Measurements from ENCODE around the gene PPIF.

PPIF gene

DNA sequence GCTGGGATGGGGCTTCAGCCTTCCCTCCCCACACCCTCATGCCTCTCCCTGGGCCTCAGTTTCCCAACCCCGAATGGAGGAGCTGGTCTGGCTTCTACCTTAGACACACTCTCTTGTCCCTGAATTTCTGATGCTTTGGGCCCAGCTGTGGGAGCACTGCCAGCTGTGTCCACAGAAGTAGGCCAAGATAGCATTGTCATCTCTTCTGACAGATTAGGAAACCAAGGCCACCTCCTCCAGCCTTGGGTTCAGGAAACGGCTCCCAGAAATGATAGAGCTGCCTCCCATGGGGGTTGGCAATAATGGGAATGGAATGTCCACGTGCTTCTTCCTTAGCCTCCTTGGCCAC is 1.3 kb downstream of the PPIF start:
- no peaks in the 10 kb centered on the region for H3K9me3 Mint-ChIP-seq
- no peak for ATAC-seq

GRCh38 chr10:79349072-79349491 is 1.8 kb downstream of the PPIF start:
- no peak for ATAC-seq
- peaks cover 73% of the 10 kb centered on the region for H3K4me1 Mint-ChIP-seq

More for the DNA sequence above, 1.3 kb downstream of the PPIF start:
- H3K27me3 Mint-ChIP-seq: no peaks in the 10 kb centered on the region
- H3K27ac Mint-ChIP-seq: peak overlapping the region; percentile 97
- no peak for DNase-seq
- H3K4me1 Mint-ChIP-seq: peaks cover 71% of the 10 kb centered on the region
- H3K4me3 Mint-ChIP-seq: peak overlapping the region; percentile 92 to 94

GRCh38 chr10:79349766-79350406 is 2.6 kb downstream of the PPIF start:
- peak overlapping the region; percentile 92 to 94 for H3K4me3 Mint-ChIP-seq
- no peaks in the 10 kb centered on the region for H3K9me3 Mint-ChIP-seq
- H3K27me3 Mint-ChIP-seq: no peaks in the 10 kb centered on the region
- DNase-seq (no peak), ATAC-seq (no peak)
- H3K27ac Mint-ChIP-seq: peak overlapping the region in 1 of 2 donors; percentile 97
- H3K4me1 Mint-ChIP-seq: peaks cover 79% of the 10 kb centered on the region

More at GRCh38 chr10:79349072-79349491, 1.8 kb downstream of the PPIF start:
- Mint-ChIP-seq H3K4me3 (peak overlapping the region; percentile 92 to 94), H3K27me3 (no peaks in the 10 kb centered on the region), H3K27ac (peak overlapping the region; percentile 97), H3K9me3 (no peaks in the 10 kb centered on the region)
- no peak for DNase-seq

- Mint-ChIP-seq H3K4me1 (peaks cover 79% of the 10 kb centered on the region), H3K27me3 (no peaks in the 10 kb centered on the region), H3K9me3 (no peaks in the 10 kb centered on the region), H3K27ac (no peak overlapping the region), H3K4me3 (peak overlapping the region; percentile 36 to 92)
- DNase-seq: no peak
- no peak for ATAC-seq
Measured at GRCh38 chr10:79350407-79351154, 3.3 kb downstream of the PPIF start.

- ATAC-seq: no peak
Measured at GRCh38 chr10:79351332-79351731, 4.1 kb downstream of the PPIF start.

DNA sequence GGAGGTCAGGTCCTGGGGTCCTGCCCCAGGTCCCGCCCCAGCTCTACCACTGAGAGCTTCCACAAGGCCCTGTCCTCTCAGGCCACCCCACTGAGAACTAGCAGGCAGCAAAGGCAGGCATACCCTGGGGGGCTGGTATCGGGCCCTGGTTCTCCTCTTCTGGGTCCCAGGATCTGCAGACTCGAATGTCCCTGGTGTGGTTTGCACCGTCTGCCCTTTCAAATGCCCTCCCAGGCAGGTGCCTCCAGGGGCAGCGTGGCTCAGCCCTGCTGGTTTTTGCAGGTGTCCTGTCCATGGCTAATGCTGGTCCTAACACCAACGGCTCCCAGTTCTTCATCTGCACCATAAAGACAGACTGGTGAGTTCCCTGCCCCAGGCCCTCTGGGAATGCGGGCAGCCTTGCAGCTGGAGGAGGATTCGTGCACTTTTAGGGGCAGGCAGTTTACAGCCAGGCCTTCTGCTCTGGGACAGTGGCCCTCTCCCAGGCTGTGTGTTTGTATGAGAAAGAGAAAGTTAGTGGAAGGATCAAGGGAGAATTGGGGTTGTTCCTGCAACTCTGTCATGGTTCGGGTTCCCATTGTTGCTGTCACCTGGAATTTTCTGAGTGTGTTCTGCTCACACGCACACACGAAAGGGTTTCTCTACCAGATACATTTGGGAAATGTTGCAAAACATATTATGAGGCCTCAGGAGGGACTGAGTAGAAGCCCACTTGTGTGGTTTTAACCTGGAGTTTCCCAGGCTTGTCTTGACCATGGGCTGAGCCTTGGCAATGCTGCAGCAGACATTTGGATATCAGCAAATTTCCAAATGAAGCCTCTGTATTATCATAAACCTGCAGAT is 5.0 kb downstream of the PPIF start:
- H3K9me3 Mint-ChIP-seq: no peaks in the 10 kb centered on the region
- peak overlapping the region in 1 of 2 donors; percentile 59 for H3K27ac Mint-ChIP-seq
- ATAC-seq (no peak), DNase-seq (no peak)
- H3K4me1 Mint-ChIP-seq: peaks cover 79% of the 10 kb centered on the region
- H3K4me3 Mint-ChIP-seq: no peak overlapping the region
- H3K27me3 Mint-ChIP-seq: no peaks in the 10 kb centered on the region

More at GRCh38 chr10:79351332-79351731, 4.1 kb downstream of the PPIF start:
- Mint-ChIP-seq H3K9me3 (no peaks in the 10 kb centered on the region), H3K4me3 (no peak overlapping the region), H3K27ac (no peak overlapping the region), H3K4me1 (peaks cover 86% of the 10 kb centered on the region), H3K27me3 (no peaks in the 10 kb centered on the region)
- DNase-seq: no peak

DNA sequence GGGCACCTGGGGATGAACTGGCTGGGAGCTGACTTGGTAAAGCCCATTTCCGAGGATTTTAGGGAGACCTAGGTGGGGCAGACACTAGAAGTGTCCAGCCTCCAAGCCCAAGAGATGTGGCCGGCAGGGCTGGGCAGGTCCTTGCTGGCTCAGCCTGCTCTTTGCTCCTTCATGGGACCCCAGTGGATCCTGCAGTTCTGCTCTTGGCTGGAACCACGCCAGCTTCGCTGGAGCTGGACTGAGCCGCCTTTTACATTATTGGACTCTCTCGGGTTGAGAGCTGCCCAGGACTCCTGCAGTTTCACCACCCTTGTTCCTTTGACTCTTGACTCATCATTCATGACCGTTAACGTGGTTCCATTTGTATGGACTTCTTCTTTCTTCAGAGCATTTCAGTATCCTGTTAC is 5.7 kb downstream of the PPIF start:
- H3K4me3 Mint-ChIP-seq: peak overlapping the region in 1 of 2 donors; percentile 6
- DNase-seq: no peak
- no peaks in the 10 kb centered on the region for H3K27me3 Mint-ChIP-seq
- no peak for ATAC-seq
- H3K27ac Mint-ChIP-seq: no peak overlapping the region
- peaks cover 79% of the 10 kb centered on the region for H3K4me1 Mint-ChIP-seq
- no peaks in the 10 kb centered on the region for H3K9me3 Mint-ChIP-seq

DNA sequence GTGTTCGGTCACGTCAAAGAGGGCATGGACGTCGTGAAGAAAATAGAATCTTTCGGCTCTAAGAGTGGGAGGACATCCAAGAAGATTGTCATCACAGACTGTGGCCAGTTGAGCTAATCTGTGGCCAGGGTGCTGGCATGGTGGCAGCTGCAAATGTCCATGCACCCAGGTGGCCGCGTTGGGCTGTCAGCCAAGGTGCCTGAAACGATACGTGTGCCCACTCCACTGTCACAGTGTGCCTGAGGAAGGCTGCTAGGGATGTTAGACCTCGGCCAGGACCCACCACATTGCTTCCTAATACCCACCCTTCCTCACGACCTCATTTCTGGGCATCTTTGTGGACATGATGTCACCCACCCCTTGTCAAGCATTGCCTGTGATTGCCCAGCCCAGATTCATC is 6.5 kb downstream of the PPIF start:
- Mint-ChIP-seq H3K4me3 (no peak overlapping the region), H3K9me3 (no peaks in the 10 kb centered on the region), H3K4me1 (peaks cover 72% of the 10 kb centered on the region), H3K27me3 (no peaks in the 10 kb centered on the region), H3K27ac (peak overlapping the region; percentile 59 to 82)
- DNase-seq (no peak), ATAC-seq (peak; percentile 8)

DNA sequence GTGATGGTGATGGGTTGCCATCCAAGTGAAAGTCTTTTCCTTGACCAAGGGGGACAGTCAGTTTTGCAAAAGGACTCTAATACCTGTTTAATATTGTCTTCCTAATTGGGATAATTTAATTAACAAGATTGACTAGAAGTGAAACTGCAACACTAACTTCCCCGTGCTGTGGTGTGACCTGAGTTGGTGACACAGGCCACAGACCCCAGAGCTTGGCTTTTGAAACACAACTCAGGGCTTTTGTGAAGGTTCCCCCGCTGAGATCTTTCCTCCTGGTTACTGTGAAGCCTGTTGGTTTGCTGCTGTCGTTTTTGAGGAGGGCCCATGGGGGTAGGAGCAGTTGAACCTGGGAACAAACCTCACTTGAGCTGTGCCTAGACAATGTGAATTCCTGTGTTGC is 6.9 kb downstream of the PPIF start:
- DNase-seq (no peak), ATAC-seq (peak; percentile 71)
- Mint-ChIP-seq H3K4me1 (peaks cover 68% of the 10 kb centered on the region), H3K4me3 (no peak overlapping the region), H3K9me3 (no peaks in the 10 kb centered on the region), H3K27ac (no peak overlapping the region), H3K27me3 (no peaks in the 10 kb centered on the region)

DNA sequence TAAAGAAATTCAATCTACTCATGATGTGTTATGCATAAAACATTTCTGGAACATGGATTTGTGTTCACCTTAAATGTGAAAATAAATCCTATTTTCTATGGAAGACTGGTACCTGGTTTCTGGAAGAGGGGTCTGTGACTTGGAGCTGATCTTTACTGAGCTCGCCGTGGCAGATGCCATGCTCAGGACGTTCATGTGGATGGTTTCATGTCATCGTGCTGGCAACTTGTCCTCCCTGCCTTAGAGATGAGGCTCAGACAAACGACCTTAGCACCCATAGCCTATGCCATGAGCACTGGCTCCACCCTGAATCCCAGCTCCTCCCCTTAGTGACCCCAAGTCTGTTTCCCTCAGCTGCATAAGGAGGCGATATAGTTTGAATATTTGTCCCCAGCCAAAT is 7.3 kb downstream of the PPIF start:
- Mint-ChIP-seq H3K27me3 (no peaks in the 10 kb centered on the region), H3K4me3 (no peak overlapping the region), H3K4me1 (peaks cover 63% of the 10 kb centered on the region), H3K9me3 (no peaks in the 10 kb centered on the region), H3K27ac (no peak overlapping the region)
- DNase-seq (no peak), ATAC-seq (no peak)

GRCh38 chr10:79355420-79356017 is 8.2 kb downstream of the PPIF start:
- H3K4me1 Mint-ChIP-seq: peaks cover 54% of the 10 kb centered on the region
- peak overlapping the region in 1 of 2 donors; percentile 43 for H3K27ac Mint-ChIP-seq
- DNase-seq (no peak), ATAC-seq (no peak)
- H3K27me3 Mint-ChIP-seq: no peaks in the 10 kb centered on the region
- no peaks in the 10 kb centered on the region for H3K9me3 Mint-ChIP-seq
- no peak overlapping the region for H3K4me3 Mint-ChIP-seq

GRCh38 chr10:79356104-79356503 is 8.8 kb downstream of the PPIF start:
- no peak overlapping the region for H3K27ac Mint-ChIP-seq
- no peak overlapping the region for H3K4me3 Mint-ChIP-seq

DNA sequence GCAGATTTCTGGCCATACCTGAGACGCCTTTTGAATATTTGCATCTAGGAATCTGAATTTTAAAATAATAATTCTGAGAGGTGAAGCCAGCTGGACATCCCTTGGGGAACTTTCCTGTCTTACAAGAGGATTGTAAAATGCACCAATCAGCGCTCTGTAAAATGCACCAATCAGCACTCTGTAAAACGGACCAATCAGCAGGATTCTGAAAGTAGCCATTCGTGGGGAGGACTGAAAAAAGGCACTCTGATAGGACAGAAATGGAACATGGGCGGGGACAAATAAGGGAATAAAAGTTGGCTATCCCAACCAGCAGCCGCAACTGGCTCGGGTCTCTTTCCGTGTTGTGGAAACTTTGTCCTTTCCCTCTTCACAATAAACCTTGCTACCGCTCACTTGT is 9.9 kb downstream of the PPIF start:
- no peak for DNase-seq
- no peak overlapping the region for H3K27ac Mint-ChIP-seq
- H3K27me3 Mint-ChIP-seq: no peaks in the 10 kb centered on the region
- H3K4me3 Mint-ChIP-seq: no peak overlapping the region
- peaks cover 57% of the 10 kb centered on the region for H3K4me1 Mint-ChIP-seq
- no peaks in the 10 kb centered on the region for H3K9me3 Mint-ChIP-seq
- ATAC-seq: no peak

More at GRCh38 chr10:79356104-79356503, 8.8 kb downstream of the PPIF start:
- Mint-ChIP-seq H3K9me3 (no peaks in the 10 kb centered on the region), H3K4me1 (peaks cover 55% of the 10 kb centered on the region), H3K27me3 (no peaks in the 10 kb centered on the region)
- peak; percentile 52 for ATAC-seq
- no peak for DNase-seq

GRCh38 chr10:79358811-79359210 is 11.5 kb downstream of the PPIF start:
- no peaks in the 10 kb centered on the region for H3K27me3 Mint-ChIP-seq

DNA sequence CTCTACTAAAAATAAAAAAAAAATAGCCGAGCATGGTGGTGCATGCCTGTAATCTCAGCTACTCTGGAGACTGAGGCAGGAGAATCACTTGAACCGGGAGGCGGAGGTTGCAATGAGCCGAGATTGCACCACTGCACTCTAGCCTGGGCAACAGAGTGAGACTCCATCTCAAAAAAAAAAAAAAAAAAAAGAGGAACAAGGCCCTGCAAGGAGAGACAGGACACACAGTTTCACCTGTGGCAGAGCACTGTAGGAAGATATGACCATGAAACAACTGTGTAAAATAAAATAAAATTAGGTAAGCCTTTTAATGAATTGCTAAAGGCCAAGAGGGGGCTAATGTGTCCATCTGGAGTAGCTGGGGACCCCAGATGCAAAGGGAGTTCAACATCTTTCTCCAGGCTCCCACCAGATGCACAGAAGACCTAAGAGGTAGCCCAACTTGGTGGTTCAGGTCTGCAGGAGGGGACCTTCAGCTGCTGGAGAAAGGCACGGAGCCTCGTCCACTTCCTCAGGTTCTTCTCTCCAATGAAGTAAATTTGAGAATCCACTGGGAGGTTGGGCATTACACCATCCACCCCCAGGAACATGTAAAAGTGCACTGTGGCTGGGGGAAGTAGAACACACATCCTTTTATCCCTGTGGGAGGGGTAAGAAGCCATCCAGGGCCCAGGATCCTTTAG is 12.7 kb downstream of the PPIF start:
- peaks cover 29% of the 10 kb centered on the region for H3K4me1 Mint-ChIP-seq
- no peak overlapping the region for H3K4me3 Mint-ChIP-seq
- no peaks in the 10 kb centered on the region for H3K9me3 Mint-ChIP-seq
- DNase-seq: no peak
- H3K27ac Mint-ChIP-seq: no peak overlapping the region
- ATAC-seq: no peak
- H3K27me3 Mint-ChIP-seq: no peaks in the 10 kb centered on the region

More at GRCh38 chr10:79358811-79359210, 11.5 kb downstream of the PPIF start:
- Mint-ChIP-seq H3K4me1 (peaks cover 40% of the 10 kb centered on the region), H3K9me3 (no peaks in the 10 kb centered on the region), H3K27ac (no peak overlapping the region), H3K4me3 (no peak overlapping the region)
- DNase-seq (no peak), ATAC-seq (no peak)
